ENCODE data around the gene COX5A. TPM values are rescaled to one million over a fixed set of nuclear protein-coding genes. Genes with fewer than 3 reads are reported as not detected.

COX5A gene
- total RNA-seq, 4 donors from 2014 or later = 103 to 235 (median 166) TPM

- no peak overlapping the region for H3K27ac ChIP-seq
- H3K36me3 ChIP-seq = peaks cover 0 to 4% of the 10 kb centered on the region in 2 donors
- no peak overlapping the region for H3K4me3 ChIP-seq (replicated peaks in 1 of 3)
- TF ChIP-seq POLR2A (IDR thresholded peaks at IDR 0.05) (no peak), CTCF (IDR thresholded peaks at IDR 0.05) (no peak)
- intact Hi-C loops (cut with DNase I) = loop anchor here (5.0 kb wide), 1 partner anchor 50 kb away; the partner anchor contains the start of gene ULK3
- H3K9me3 ChIP-seq = no peaks in the 10 kb centered on the region
- H3K4me1 ChIP-seq = peaks cover 4 to 31% of the 10 kb centered on the region in 2 donors
- H3K27me3 ChIP-seq = no peaks in the 10 kb centered on the region
- 74 to 85% methylated on average over 3 of the region's 3 CpGs for WGBS, 2 donors
- no peak for DNase-seq
Measured at GRCh38 chr15:74892313-74892712, 45.6 kb downstream of the COX5A start.

GRCh38 chr15:74891469-74891868 lies 46.4 kb downstream of the COX5A start:
- Histone ChIP-seq H3K36me3 (peaks cover 0 to 4% of the 10 kb centered on the region in 2 donors), H3K9me3 (no peaks in the 10 kb centered on the region), H3K27me3 (no peaks in the 10 kb centered on the region), H3K27ac (no peak overlapping the region), H3K4me1 (peaks cover 4 to 34% of the 10 kb centered on the region in 2 donors), H3K4me3 (replicated peaks in 1 of 3) (no peak overlapping the region)
- intact Hi-C loops (cut with DNase I) = loop anchor here (5.0 kb wide), 1 partner anchor 49 kb away; the partner anchor contains the start of gene ULK3
- no peak for TF ChIP-seq POLR2A (IDR thresholded peaks at IDR 0.05)
- DNase-seq = no peak
- 87 to 88% methylated on average over 2 to 3 of the region's 3 CpGs for WGBS, 2 donors

GRCh38 chr15:74890665-74890960 lies 47.3 kb downstream of the COX5A start:
- DNase-seq = no peak
- TF ChIP-seq POLR2A (IDR thresholded peaks at IDR 0.05) (no peak), CTCF (IDR thresholded peaks at IDR 0.05) (no peak)
- H3K36me3 ChIP-seq = peaks cover 0 to 4% of the 10 kb centered on the region in 2 donors
- 0 to 11% methylated on average over 1 of the region's 1 CpG for WGBS, 2 donors
- peak overlapping the region in 1 of 3 donors; percentile 39 for H3K27ac ChIP-seq
- no peaks in the 10 kb centered on the region for H3K9me3 ChIP-seq
- peak overlapping the region; percentile 41 to 79 (median 61) for H3K4me3 ChIP-seq (replicated peaks in 1 of 3)
- intact Hi-C loops (cut with DNase I) = loop anchor here (5.0 kb wide), 1 partner anchor 48 kb away; the partner anchor contains the start of gene ULK3
- peaks cover 4 to 34% of the 10 kb centered on the region in 2 donors for H3K4me1 ChIP-seq
- H3K27me3 ChIP-seq = no peaks in the 10 kb centered on the region

GRCh38 chr15:74889883-74890664 lies 47.8 kb downstream of the COX5A start, which contains the start of gene MPI:
MPI (plus strand) TSS chr15:74890042; CDS start chr15:74890074, 32 bp downstream.
- H3K9me3 ChIP-seq = no peaks in the 10 kb centered on the region
- peak within 1 kb of the TSS; percentile 39 to 79 (median 47) for H3K27ac ChIP-seq
- H3K36me3 ChIP-seq = peaks cover 0 to 4% of the 10 kb centered on the region in 2 donors
- intact Hi-C loops (cut with DNase I) = loop anchor here (5.0 kb wide), 1 partner anchor 48 kb away; the partner anchor contains the start of gene ULK3
- H3K4me3 ChIP-seq (replicated peaks in 1 of 3) = peak within 1 kb of the TSS; percentile 41 to 79 (median 61)
- peak; percentile 78 to 81 for DNase-seq
- TF ChIP-seq CTCF (IDR thresholded peaks at IDR 0.05) (peak in 4 of 6 experiments; percentile 19 to 44 (median 26)), POLR2A (IDR thresholded peaks at IDR 0.05) (peak in 1 of 2 donors; percentile 68)
- 2 to 3% methylated on average over 39 to 46 of the region's 47 CpGs for WGBS, 2 donors
- H3K4me1 ChIP-seq = peaks cover 4 to 34% of the 10 kb centered on the region in 2 donors
- no peaks in the 10 kb centered on the region for H3K27me3 ChIP-seq

GRCh38 chr15:74889390-74889882 lies 48.4 kb downstream of the COX5A start:
- Histone ChIP-seq H3K36me3 (peaks cover 0 to 4% of the 10 kb centered on the region in 2 donors), H3K27me3 (no peaks in the 10 kb centered on the region), H3K4me3 (replicated peaks in 1 of 3) (peak overlapping the region; percentile 41 to 79 (median 61)), H3K27ac (peak overlapping the region in 2 of 3 donors; percentile 39 to 79), H3K4me1 (peaks cover 4 to 34% of the 10 kb centered on the region in 2 donors), H3K9me3 (no peaks in the 10 kb centered on the region)
- WGBS, 2 donors = 39 to 47% methylated on average over 8 of the region's 8 CpGs
- TF ChIP-seq POLR2A (IDR thresholded peaks at IDR 0.05) (no peak), CTCF (IDR thresholded peaks at IDR 0.05) (no peak)
- DNase-seq = peak in 1 of 2 donors; percentile 26
- intact Hi-C loops (cut with DNase I) = no loop called here
